Measurements from ENCODE around the gene BMAL1. TPM values are rescaled to one million over a fixed set of nuclear protein-coding genes. Genes with fewer than 3 reads are reported as not detected.

The BMAL1 gene
- total and polyA plus RNA-seq, 9 donors: 17.7 to 53.4 (median 24.8) TPM

DNA sequence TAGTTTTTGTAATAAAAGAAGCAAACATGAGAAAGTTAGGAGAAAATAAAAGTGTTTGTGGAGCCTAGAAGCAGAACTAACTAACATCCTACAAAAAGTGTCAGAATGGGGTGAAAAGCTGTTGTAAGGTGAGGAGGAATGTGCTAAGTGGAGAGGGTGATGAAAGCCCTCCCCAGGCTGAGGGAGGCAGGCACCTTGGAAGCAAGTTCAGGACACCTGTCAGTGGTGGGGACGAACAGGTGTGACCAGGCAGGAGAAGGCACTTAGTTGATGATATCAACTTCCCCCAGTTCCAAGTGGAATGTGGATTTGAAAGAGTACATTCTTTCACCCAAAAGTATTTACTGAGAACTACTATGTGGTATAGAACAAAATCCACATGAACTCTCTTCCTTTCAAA lies 18.7 kb upstream of the BMAL1 start:
- TF ChIP-seq CTCF (IDR thresholded peaks at IDR 0.05): no peak
- no peak overlapping the region for H3K27ac ChIP-seq
- H3K4me3 ChIP-seq: no peak overlapping the region
- WGBS, 3 donors: 0 to 84% (median 68%) methylated on average over 1 of the region's 1 CpG
- no peaks in the 10 kb centered on the region for H3K9me3 ChIP-seq
- no peaks in the 10 kb centered on the region for H3K36me3 ChIP-seq
- no peaks in the 10 kb centered on the region for H3K27me3 ChIP-seq
- peaks cover 3% of the 10 kb centered on the region for H3K4me1 ChIP-seq (ENCODE audit: insufficient read depth)
- DNase-seq: no peak
- intact Hi-C loops (cut with DNase I): no loop called here

DNA sequence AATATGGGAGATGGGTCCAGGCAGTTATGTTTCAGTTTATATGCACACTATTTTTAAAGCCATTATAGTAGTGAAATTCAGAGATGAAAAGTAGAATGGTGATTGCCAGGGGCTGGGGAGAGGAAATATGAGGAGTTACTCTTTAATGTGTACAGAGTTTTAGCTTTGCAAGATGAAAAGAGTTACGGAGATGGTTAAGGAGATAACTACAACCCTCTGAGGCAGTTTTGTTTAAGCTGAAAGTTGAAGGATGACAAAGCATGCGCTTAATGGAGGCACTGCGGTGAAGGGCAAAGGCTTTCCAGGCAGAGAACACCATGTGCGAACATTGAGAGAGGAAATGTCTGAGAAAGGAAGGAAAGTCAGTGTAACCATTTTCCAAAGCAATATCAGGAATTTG lies 18.2 kb upstream of the BMAL1 start:
- intact Hi-C loops (cut with DNase I): no loop called here
- 91 to 95% (median 93%) methylated on average over 4 of the region's 4 CpGs for WGBS, 3 donors
- DNase-seq: no peak

GRCh38 chr11:13260201-13260962 lies 17.2 kb upstream of the BMAL1 start:
- intact Hi-C loops (cut with DNase I): no loop called here
- Histone ChIP-seq H3K4me1 (ENCODE audit: insufficient read depth) (peaks cover 3% of the 10 kb centered on the region), H3K9me3 (no peaks in the 10 kb centered on the region), H3K27ac (no peak overlapping the region), H3K27me3 (no peaks in the 10 kb centered on the region), H3K4me3 (no peak overlapping the region), H3K36me3 (no peaks in the 10 kb centered on the region)
- DNase-seq: no peak
- 75 to 80% (median 78%) methylated on average over 7 of the region's 7 CpGs for WGBS, 3 donors
- TF ChIP-seq CTCF (IDR thresholded peaks at IDR 0.05): no peak
- no peak for TF ChIP-seq EP300 (IDR thresholded peaks at IDR 0.05)
- TF ChIP-seq POLR2A (IDR thresholded peaks at IDR 0.05): no peak

More for the DNA sequence above, 18.2 kb upstream of the BMAL1 start:
- H3K36me3 ChIP-seq: no peaks in the 10 kb centered on the region
- no peak overlapping the region for H3K27ac ChIP-seq
- H3K4me3 ChIP-seq: no peak overlapping the region
- H3K27me3 ChIP-seq: no peaks in the 10 kb centered on the region
- TF ChIP-seq EP300 (IDR thresholded peaks at IDR 0.05): no peak
- no peak for TF ChIP-seq CTCF (IDR thresholded peaks at IDR 0.05)
- no peak for TF ChIP-seq POLR2A (IDR thresholded peaks at IDR 0.05)
- H3K4me1 ChIP-seq (ENCODE audit: insufficient read depth): peaks cover 3% of the 10 kb centered on the region
- H3K9me3 ChIP-seq: no peaks in the 10 kb centered on the region

DNA sequence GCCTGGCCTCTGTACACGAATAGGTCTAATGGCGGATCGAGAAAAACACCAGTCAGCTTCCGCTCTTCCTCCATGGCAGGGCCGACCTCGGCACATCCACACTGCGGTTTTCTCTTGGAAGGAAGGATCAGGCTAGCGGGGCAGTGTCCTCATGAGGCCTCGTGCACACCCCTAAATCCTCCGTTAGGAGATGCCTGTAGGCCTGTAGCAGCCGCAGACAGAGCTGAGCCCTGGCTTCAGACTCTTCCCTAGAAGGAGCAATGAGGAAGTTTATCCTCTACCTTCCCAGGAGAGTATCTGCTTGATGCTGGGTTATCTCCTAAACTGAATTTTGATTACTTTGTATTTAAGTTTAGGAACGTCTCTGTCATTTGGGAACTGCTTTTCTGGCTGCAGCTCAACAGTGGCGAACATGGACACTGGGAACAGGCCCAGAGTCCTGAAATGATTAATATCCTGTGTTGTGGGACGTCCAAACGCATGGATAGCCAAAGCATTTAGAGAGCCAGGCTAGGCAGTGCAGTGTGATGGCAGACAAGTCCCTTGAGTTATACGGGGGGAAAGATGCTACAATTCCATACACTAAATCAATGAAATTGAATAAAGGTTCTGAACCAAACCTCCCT lies 16.5 kb upstream of the BMAL1 start:
- WGBS, 3 donors: 60 to 66% (median 62%) methylated on average over 16 of the region's 16 CpGs
- H3K27ac ChIP-seq: peak overlapping the region in 1 of 2 donors; percentile 54
- intact Hi-C loops (cut with DNase I): no loop called here
- H3K9me3 ChIP-seq: no peaks in the 10 kb centered on the region
- no peaks in the 10 kb centered on the region for H3K36me3 ChIP-seq
- no peak overlapping the region for H3K4me3 ChIP-seq
- H3K27me3 ChIP-seq: no peaks in the 10 kb centered on the region
- TF ChIP-seq CTCF (IDR thresholded peaks at IDR 0.05) (no peak), EP300 (IDR thresholded peaks at IDR 0.05) (no peak), POLR2A (IDR thresholded peaks at IDR 0.05) (no peak)
- peaks cover 3% of the 10 kb centered on the region for H3K4me1 ChIP-seq (ENCODE audit: insufficient read depth)
- peak in 2 of 5 donors; percentile 16 to 27 for DNase-seq
